Progenitor cell of endocrine pancreas (in vitro differentiated cells): ENCODE results near the gene HS6ST3. TPM values are rescaled to one million over a fixed set of nuclear protein-coding genes. Genes with fewer than 3 reads are reported as not detected.

ENCODE experiments used
- DNase-seq: peaks from one replicate; pipeline ENCODE4 v3.0.0; 2021; ENCODE audit warnings: low spot score; ENCODE audit not compliant: unreplicated experiment
- H3K27ac Mint-ChIP-seq: 2 replicates; pipeline ENCODE4 v1.8.0; 2021; ENCODE audit warnings: mild to moderate bottlenecking, moderate library complexity, mixed read lengths
- H3K27me3 Mint-ChIP-seq: 2 replicates; pipeline ENCODE4 v1.8.0; 2021; ENCODE audit warnings: mixed read lengths
- H3K36me3 Mint-ChIP-seq: 2 replicates; pipeline ENCODE4 v1.8.0; 2022; ENCODE audit warnings: mixed read lengths; ENCODE audit not compliant: insufficient read depth
- H3K4me1 Mint-ChIP-seq: 2 replicates; pipeline ENCODE4 v1.8.0; 2021; ENCODE audit warnings: low read depth, mixed read lengths
- H3K4me3 Mint-ChIP-seq: 2 replicates; pipeline ENCODE4 v1.8.0; 2021; ENCODE audit warnings: low read depth, mild to moderate bottlenecking, moderate library complexity, mixed read lengths
- H3K9me3 Mint-ChIP-seq: 2 replicates; pipeline ENCODE4 v1.8.0; 2021; ENCODE audit warnings: low read depth, mixed read lengths
- total RNA-seq: library from RNA; stranded (reverse); gene quantifications from 2 replicates; pipeline ENCODE4 v1.2.1, GENCODE V29; 2021
- TF ChIP-seq, protein P1 (sequence below): fragments of 200-600 bp; sonication (generic); IDR thresholded peaks from one replicate; pipeline ENCODE4 v1.5.0; 2021; ENCODE audit warnings: antibody characterized with exemption, mild to moderate bottlenecking; ENCODE audit not compliant: unreplicated experiment

The HS6ST3 gene
- total RNA-seq, 1 donor from 2014 or later, result 0.84 TPM

- DNase-seq, result no peak
- TF ChIP-seq, protein P1, sequence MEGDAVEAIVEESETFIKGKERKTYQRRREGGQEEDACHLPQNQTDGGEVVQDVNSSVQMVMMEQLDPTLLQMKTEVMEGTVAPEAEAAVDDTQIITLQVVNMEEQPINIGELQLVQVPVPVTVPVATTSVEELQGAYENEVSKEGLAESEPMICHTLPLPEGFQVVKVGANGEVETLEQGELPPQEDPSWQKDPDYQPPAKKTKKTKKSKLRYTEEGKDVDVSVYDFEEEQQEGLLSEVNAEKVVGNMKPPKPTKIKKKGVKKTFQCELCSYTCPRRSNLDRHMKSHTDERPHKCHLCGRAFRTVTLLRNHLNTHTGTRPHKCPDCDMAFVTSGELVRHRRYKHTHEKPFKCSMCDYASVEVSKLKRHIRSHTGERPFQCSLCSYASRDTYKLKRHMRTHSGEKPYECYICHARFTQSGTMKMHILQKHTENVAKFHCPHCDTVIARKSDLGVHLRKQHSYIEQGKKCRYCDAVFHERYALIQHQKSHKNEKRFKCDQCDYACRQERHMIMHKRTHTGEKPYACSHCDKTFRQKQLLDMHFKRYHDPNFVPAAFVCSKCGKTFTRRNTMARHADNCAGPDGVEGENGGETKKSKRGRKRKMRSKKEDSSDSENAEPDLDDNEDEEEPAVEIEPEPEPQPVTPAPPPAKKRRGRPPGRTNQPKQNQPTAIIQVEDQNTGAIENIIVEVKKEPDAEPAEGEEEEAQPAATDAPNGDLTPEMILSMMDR, result no peak
- Mint-ChIP-seq H3K4me3 (no peak overlapping the region), H3K36me3 (no peaks in the 10 kb centered on the region), H3K27ac (no peak overlapping the region), H3K27me3 (peaks cover 11% of the 10 kb centered on the region), H3K9me3 (peaks cover 3% of the 10 kb centered on the region), H3K4me1 (no peaks in the 10 kb centered on the region)
Observed at GRCh38 chr13:96181911-96182310, 92.0 kb downstream of the HS6ST3 start.

GRCh38 chr13:96185818-96186217 is 95.9 kb downstream of the HS6ST3 start:
- H3K27ac Mint-ChIP-seq, result no peak overlapping the region
- no peaks in the 10 kb centered on the region for H3K36me3 Mint-ChIP-seq
- TF ChIP-seq, protein P1, result no peak
- no peaks in the 10 kb centered on the region for H3K4me1 Mint-ChIP-seq
- H3K27me3 Mint-ChIP-seq, result no peaks in the 10 kb centered on the region
- H3K9me3 Mint-ChIP-seq, result peaks cover 3% of the 10 kb centered on the region
- no peak for DNase-seq
- no peak overlapping the region for H3K4me3 Mint-ChIP-seq

DNA sequence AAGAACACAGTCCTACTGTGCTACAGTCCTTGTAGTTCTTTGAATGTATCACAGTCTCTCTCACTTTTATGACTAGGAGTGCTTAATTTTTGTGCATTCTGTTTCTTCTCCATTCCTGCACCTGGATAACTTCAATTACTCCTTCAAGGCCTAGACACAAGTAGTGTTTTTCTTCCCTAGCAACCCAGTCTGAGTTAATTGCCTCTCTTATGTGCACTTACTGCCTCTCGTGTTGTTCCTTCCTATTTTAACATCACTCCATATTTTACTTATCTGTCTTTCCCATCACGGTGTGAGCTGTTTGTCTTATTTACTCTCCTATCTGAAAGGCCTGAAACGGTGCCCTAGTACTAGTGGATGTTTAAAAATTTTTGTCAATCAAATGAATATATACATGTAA is 101.5 kb downstream of the HS6ST3 start:
- H3K4me1 Mint-ChIP-seq, result no peaks in the 10 kb centered on the region
- TF ChIP-seq, protein P1, result no peak
- no peaks in the 10 kb centered on the region for H3K27me3 Mint-ChIP-seq
- H3K27ac Mint-ChIP-seq, result no peak overlapping the region
- H3K4me3 Mint-ChIP-seq, result no peak overlapping the region
- no peak for DNase-seq
- no peaks in the 10 kb centered on the region for H3K36me3 Mint-ChIP-seq
- H3K9me3 Mint-ChIP-seq, result no peaks in the 10 kb centered on the region

GRCh38 chr13:96193728-96194310 is 103.9 kb downstream of the HS6ST3 start:
- Mint-ChIP-seq H3K4me3 (no peak overlapping the region), H3K4me1 (no peaks in the 10 kb centered on the region), H3K36me3 (no peaks in the 10 kb centered on the region), H3K9me3 (peaks cover 2% of the 10 kb centered on the region), H3K27me3 (no peaks in the 10 kb centered on the region), H3K27ac (no peak overlapping the region)
- TF ChIP-seq, protein P1, result no peak
- DNase-seq, result no peak

DNA sequence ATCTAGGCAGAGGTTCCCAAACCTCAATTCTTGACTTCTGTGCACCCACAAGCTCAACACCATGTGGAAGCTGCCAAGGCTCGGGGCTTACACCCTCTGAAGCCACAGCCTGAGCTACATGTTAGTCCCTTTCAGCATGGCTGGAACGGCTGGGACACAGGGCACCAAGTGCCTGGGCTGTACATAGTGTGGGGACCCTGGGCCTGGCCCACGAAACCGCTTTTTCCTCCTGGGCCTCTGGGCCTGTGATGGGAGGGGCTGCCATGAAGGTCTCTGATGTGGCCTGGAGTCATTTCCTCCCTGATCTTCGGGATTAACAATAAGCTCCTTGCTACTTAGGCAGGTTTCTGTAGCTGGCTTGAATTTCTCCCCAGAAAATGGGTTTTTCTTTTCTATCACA is 108.1 kb downstream of the HS6ST3 start:
- peaks cover 3% of the 10 kb centered on the region for H3K9me3 Mint-ChIP-seq
- H3K27ac Mint-ChIP-seq, result no peak overlapping the region
- no peak overlapping the region for H3K4me3 Mint-ChIP-seq
- no peak for DNase-seq
- no peaks in the 10 kb centered on the region for H3K36me3 Mint-ChIP-seq
- no peaks in the 10 kb centered on the region for H3K27me3 Mint-ChIP-seq
- no peaks in the 10 kb centered on the region for H3K4me1 Mint-ChIP-seq
- TF ChIP-seq, protein P1, result no peak
